Neural cell (in vitro differentiated cells): Measurements from ENCODE around the gene COLEC12. TPM values are rescaled to one million over a fixed set of nuclear protein-coding genes. Genes with fewer than 3 reads are reported as not detected.

ENCODE experiments used
- H2AFZ ChIP-seq: fragments of 200-600, 300-800 bp; sonication (generic), shearing (Covaris generic); 2 replicates; pipeline ENCODE4 v1.6.0; 2014; ENCODE audit warnings: low read depth, mild to moderate bottlenecking, antibody characterized with exemption, low read length, moderate library complexity
- H3F3A ChIP-seq: fragments of 200-600 bp; shearing (Covaris generic); 2 replicates; pipeline ENCODE4 v1.6.1; 2016; ENCODE audit warnings: mild to moderate bottlenecking, moderate library complexity, mixed read lengths, antibody characterized with exemption, low read length; ENCODE audit not compliant: insufficient read depth, poor library complexity, severe bottlenecking
- H3K27ac ChIP-seq: fragments of 200-600, 300-800 bp; sonication (generic), shearing (Covaris generic); 2 replicates; pipeline ENCODE4 v1.5.1; 2014; ENCODE audit warnings: mild to moderate bottlenecking, low read length, moderate library complexity
- H3K27me3 ChIP-seq: fragments of 300-800, 200-600 bp; sonication (generic), shearing (Covaris generic); 2 replicates; pipeline ENCODE4 v1.6.0; 2014; ENCODE audit warnings: mild to moderate bottlenecking, low read depth, low read length, moderate library complexity; ENCODE audit not compliant: insufficient read depth
- H3K36me3 ChIP-seq: fragments of 300-800, 200-600 bp; sonication (generic), shearing (Covaris generic); 2 replicates; pipeline ENCODE4 v1.5.1; 2014; ENCODE audit warnings: mild to moderate bottlenecking, antibody characterized with exemption, low read length, moderate library complexity; ENCODE audit not compliant: insufficient read depth
- H3K4me2 ChIP-seq: fragments of 300-800, 200-600 bp; sonication (generic), shearing (Covaris generic); 2 replicates; pipeline ENCODE4 v1.6.0; 2014; ENCODE audit warnings: mild to moderate bottlenecking, low read length
- H3K4me3 ChIP-seq: fragments of 300-800, 200-600 bp; sonication (generic), shearing (Covaris generic); 2 replicates; pipeline ENCODE4 v1.5.1; 2014; ENCODE audit warnings: mild to moderate bottlenecking, low read length, moderate library complexity
- H3K79me2 ChIP-seq: fragments of 200-600 bp; shearing (Covaris generic); replicated peaks from 2 replicates; pipeline ENCODE4 v1.6.0; 2014; ENCODE audit warnings: mild to moderate bottlenecking, low read length, moderate library complexity; ENCODE audit not compliant: insufficient read depth
- H3K9ac ChIP-seq: fragments of 300-800, 200-600 bp; sonication (generic), shearing (Covaris generic); 2 replicates; pipeline ENCODE4 v1.6.1; 2016; ENCODE audit warnings: mild to moderate bottlenecking, low read length, mixed read lengths
- H3K9me2 ChIP-seq: fragments of 200-600 bp; shearing (Covaris generic); 2 replicates; pipeline ENCODE4 v1.6.1; 2016; ENCODE audit warnings: mild to moderate bottlenecking, low read length, mixed read lengths; ENCODE audit not compliant: insufficient read depth
- H3K9me3 ChIP-seq: fragments of 200-600, 300-800 bp; sonication (generic), shearing (Covaris generic); 2 replicates; pipeline ENCODE4 v1.6.1; 2016; ENCODE audit warnings: mild to moderate bottlenecking, mixed run types, low read length, moderate library complexity, mixed read lengths
- H4K20me1 ChIP-seq: fragments of 200-600 bp; shearing (Covaris generic); 2 replicates; pipeline ENCODE4 v1.6.1; 2016; ENCODE audit warnings: mild to moderate bottlenecking, mixed run types; ENCODE audit not compliant: insufficient read depth
- CTCF ChIP-seq: fragments of 450-650 bp; IDR thresholded peaks from 2 replicates; pipeline ENCODE4 v1.5.1; 2014; ENCODE audit warnings: antibody characterized with exemption, mild to moderate bottlenecking, moderate library complexity; ENCODE audit not compliant: poor library complexity, severe bottlenecking
- EP300 ChIP-seq: fragments of 450-650 bp; conservative IDR thresholded peaks from 2 replicates; pipeline ENCODE4 v1.6.1; 2014; ENCODE audit warnings: antibody characterized with exemption, mild to moderate bottlenecking, moderate library complexity; ENCODE audit not compliant: poor library complexity, severe bottlenecking
- EZH2 ChIP-seq: fragments of 200-600, 300-800 bp; shearing (Covaris generic), sonication (generic); IDR thresholded peaks from 2 replicates; pipeline ENCODE4 v1.6.1; 2014; ENCODE audit warnings: antibody characterized with exemption, low read length, borderline replicate concordance, mild to moderate bottlenecking; ENCODE audit not compliant: insufficient read depth, poor library complexity, severe bottlenecking
- MXI1 ChIP-seq: fragments of 450-650 bp; conservative IDR thresholded peaks from 2 replicates; pipeline ENCODE4 v1.6.1; 2014; ENCODE audit warnings: antibody characterized with exemption, mild to moderate bottlenecking; ENCODE audit not compliant: poor library complexity, severe bottlenecking
- POLR2AphosphoS5 ChIP-seq: IDR thresholded peaks from 2 replicates; pipeline ENCODE4 v1.6.1; 2012
- RAD21 ChIP-seq: fragments of 450-650 bp; conservative IDR thresholded peaks from 2 replicates; pipeline ENCODE4 v1.6.1; 2014; ENCODE audit warnings: antibody characterized with exemption, mild to moderate bottlenecking, moderate library complexity
- REST ChIP-seq: IDR thresholded peaks from 2 replicates; pipeline ENCODE4 v1.6.1; 2012; ENCODE audit warnings: borderline replicate concordance
- SMC3 ChIP-seq: fragments of 450-650 bp; conservative IDR thresholded peaks from 2 replicates; pipeline ENCODE4 v1.6.1; 2014; ENCODE audit warnings: antibody characterized with exemption, mild to moderate bottlenecking, moderate library complexity; ENCODE audit not compliant: poor library complexity
- TAF1 ChIP-seq: IDR thresholded peaks from 2 replicates; pipeline ENCODE4 v1.6.1; 2012; ENCODE audit warnings: low read depth
- polyA plus RNA-seq: library from polyadenylated mRNA; depleted of rRNA; stranded (reverse); fragments of >200 nt; gene quantifications from 2 replicates; pipeline ENCODE4 v1.2.3, GENCODE V29; 2014

Gene COLEC12
- polyA plus RNA-seq, 1 donor from 2014 or later, result 0.42 TPM

- Histone ChIP-seq H3K4me2 (no peak overlapping the region), H3F3A (no peaks in the 10 kb centered on the region), H3K9me3 (no peaks in the 10 kb centered on the region), H2AFZ (no peak overlapping the region), H3K27me3 (no peaks in the 10 kb centered on the region), H3K9me2 (no peaks in the 10 kb centered on the region), H3K9ac (no peak overlapping the region), H3K27ac (no peak overlapping the region), H3K4me3 (no peak overlapping the region), H4K20me1 (no peaks in the 10 kb centered on the region), H3K79me2 (no peaks in the 10 kb centered on the region), H3K36me3 (no peaks in the 10 kb centered on the region)
- TF ChIP-seq POLR2AphosphoS5 (no peak), TAF1 (no peak), EZH2 (no peak), REST (no peak), MXI1 (no peak), EP300 (no peak), SMC3 (no peak), RAD21 (no peak), CTCF (no peak)
Observed at GRCh38 chr18:463827-464541, 36.5 kb downstream of the COLEC12 start.

GRCh38 chr18:463403-463802, 37.1 kb downstream of the COLEC12 start:
- Histone ChIP-seq H3K9me2 (no peaks in the 10 kb centered on the region), H3K36me3 (no peaks in the 10 kb centered on the region), H3K4me3 (no peak overlapping the region), H4K20me1 (no peaks in the 10 kb centered on the region), H3K4me2 (no peak overlapping the region), H3K27ac (no peak overlapping the region), H3K79me2 (no peaks in the 10 kb centered on the region), H2AFZ (no peak overlapping the region), H3K27me3 (no peaks in the 10 kb centered on the region), H3K9me3 (no peaks in the 10 kb centered on the region), H3F3A (no peaks in the 10 kb centered on the region), H3K9ac (no peak overlapping the region)
- TF ChIP-seq TAF1 (no peak), REST (no peak), EZH2 (no peak), MXI1 (no peak), SMC3 (no peak), CTCF (no peak), EP300 (no peak), RAD21 (no peak), POLR2AphosphoS5 (no peak)
